ENCODE results near the gene BASP1.
"Not testable (repeated sequence)": the region's sequence is repeated elsewhere in the genome, so short reads cannot be mapped to it uniquely, and the experiment has no call there.

Gene BASP1

DNA sequence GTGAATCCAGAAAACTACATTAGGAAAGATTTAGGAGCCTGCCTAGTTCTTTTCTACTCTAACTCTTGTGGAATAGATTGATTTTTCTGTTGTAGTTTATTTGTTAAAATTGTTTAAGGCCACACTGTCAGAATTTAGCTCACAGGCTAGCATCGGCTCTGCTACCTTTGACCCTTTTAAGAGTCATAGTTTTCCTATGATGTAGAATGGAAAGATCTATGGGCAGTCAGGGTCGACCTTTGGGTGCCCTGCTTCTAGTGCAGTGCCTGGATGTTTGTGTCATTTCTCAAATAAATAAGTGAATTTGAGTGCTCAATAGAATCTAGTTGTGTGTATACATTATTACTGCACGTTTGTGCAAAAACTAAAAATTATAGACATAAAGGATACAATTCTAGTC lies 38.7 kb downstream of the BASP1 start:
- no peak for DNase-seq

DNA sequence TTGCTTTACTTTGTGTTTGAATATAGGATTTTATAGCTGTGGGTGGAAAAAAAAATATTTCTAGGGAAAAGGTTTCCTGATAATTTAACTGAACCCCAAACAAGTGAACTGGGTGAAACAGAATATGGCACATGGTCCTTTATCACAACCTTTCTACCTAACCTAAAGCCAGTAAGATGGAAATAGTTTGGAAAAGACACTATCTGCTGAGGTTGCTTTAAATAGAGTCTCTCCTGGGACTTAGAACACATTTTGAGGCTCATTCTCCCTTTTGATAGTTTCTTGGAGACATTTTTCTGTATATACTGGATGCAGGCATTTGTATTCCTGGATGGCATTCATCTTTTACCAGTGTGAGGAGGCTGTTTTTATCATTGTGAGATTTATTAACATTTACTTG lies 39.4 kb downstream of the BASP1 start:
- no peak for DNase-seq

DNA sequence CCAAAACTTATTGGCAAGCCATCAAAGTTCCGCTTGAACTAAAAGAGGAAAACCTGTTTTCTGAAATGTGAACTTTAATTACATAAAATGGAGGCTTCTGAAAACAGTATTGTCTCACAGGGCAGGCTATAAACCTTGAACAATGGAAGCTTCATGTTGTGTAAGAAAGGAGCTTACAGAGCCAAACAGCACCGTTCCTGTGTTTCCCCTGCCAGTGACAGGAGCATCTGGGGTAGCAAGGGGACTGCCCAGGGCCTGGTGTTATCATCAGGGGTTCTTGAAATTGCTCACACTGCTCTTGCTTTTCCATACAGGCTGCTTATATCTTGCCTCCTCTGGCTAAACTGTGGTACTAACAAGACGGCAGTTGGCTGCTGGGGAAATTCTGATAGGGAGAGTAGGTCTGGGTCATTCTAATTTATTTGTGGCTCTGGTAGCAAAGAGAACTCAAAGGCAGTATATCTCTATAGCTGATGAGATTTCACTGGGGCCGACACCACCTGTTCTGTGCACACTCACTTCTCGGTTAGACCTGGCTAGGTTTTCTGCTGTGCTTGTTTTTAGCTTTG lies 40.4 kb downstream of the BASP1 start:
- DNase-seq: no peak

DNA sequence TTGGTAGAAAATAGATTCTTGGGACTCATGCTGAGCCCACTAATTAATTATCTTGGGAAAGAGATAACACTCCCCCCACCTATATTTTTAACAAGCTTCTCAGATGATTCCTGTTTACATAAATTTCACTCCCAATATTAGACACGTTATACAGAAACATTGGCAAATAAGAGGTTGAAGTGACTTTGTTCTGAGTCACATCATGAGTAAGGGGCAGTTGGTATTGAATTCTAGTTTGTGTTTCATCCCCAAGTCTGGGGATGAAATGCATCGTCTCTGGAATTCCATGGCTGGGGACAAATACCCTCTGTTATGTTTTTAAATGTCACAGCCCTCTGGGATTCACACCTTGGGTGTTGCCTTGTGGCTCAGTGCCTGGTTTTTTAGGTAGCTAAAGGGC lies 41.0 kb downstream of the BASP1 start:
- peak; percentile 38 for DNase-seq

DNA sequence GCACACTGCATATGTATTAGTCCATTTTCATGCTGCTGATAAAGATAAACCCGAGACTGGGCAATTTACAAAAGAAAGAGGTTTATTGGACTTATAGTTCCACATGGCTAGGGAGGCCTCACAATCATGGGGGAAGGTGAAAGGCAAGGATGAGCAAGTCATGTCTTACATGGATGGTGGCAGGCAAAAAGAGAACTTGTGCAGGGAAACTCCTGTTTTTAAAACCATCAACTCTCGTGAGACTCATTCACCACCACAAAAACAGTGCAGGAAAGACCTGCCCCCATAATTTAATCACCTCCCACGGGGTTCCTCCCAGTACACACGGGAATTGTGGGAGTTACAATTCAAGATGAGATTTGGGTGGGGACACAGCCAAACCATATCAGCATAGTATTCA lies 41.6 kb downstream of the BASP1 start:
- not testable (repeated sequence) for DNase-seq

DNA sequence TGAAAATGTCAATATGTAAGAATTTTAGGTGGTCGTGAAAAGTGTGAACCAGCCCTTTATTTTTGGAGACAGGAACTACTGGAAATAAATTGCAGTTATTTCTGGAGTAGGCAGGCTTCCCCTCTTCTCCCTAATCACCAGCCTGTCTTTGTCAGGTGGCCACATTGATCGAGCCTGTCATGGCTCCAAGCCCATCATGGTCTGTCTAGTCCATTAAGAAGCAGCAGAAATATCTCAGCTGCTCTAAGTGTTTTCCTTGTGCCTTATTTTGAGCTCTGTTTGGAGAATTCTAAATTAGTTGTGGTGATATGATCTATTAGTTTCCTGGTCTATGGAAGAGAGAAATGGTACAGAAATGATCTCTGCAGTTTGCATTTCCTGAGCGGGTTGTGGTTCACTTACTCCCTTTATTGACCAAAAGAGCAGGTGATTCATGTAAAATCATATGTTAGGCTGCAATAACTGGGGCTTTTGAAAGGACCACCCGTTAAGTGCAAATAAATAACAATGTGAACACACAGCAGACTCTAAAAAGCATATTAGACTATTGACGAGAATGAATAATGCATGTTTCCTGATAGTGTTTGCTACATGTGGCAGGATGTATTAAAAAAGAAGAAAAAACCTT lies 42.3 kb downstream of the BASP1 start:
- DNase-seq: no peak

DNA sequence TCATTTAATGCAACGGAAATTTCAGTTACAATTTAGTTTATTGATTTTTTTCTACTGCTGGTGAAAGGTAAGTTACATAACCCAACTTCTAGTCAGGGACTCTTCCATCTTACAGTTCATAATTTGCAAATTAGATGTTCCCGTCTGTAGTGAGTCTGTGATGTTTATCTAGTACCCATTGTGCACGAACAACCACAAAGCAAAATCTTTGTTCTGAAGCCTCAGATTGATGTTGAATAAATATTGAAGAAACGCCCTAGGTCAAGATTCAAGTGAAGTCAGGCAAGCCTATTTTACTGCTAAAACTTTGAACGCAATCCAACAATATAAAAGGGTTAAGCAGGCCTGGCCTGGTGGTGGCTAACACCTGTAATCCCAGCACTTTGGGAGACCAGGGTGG lies 43.1 kb downstream of the BASP1 start:
- no peak for DNase-seq

DNA sequence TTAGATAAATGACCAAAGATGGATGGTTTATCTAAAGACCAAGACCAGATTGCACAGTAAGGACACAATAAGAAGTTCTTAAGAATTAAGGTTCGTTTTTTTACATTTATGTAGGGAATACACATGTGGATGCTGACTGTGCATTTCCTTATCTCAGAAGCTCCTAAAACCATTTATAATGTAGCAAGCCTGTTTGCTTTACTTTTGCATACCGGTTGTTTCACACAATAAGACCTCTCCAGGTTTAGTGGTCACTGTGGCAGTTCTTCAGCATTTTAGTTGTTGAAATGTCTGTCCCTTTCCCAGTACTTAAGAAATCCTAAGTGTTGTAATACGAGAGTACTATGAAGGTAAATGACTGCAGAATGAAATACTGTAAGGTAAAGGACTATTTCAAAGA lies 43.6 kb downstream of the BASP1 start:
- DNase-seq: no peak

DNA sequence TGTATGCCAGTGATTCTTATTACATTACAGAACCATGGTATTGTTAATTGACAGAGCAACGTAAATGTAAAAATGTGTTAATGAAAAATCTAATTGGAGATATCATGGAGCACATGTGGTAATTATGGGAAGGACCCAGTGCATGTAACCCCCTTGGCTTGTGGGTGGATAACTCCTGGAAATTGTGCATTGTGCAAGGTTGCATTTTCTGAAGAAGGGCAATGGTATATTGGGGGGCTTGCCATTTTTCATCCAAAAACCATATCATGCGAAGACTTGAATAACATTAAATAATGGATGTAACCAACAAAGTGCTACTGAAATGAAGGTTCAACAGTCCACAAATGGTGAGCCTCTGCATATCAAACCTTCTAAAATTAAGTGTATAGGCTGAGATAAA lies 47.6 kb downstream of the BASP1 start:
- DNase-seq: no peak

DNA sequence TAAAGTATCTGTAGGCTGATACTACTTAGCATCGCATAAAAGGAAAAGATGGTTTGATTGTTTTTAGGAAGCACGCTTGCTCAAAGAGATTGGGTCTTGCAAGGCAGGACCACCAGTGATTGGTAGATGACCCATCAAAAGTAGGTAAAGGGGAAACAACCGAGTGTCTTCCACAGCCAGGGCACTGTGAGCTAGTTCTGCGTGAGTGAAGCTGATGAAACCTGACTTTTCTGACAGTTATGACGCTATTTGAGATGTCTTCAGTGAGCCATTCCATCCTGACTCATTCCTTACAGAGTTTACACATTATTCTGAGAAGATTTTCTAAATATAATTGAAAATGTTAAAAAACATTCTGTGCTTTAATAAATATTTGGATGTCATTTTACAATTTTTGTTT lies 49.7 kb downstream of the BASP1 start:
- peak; percentile 21 for DNase-seq

DNA sequence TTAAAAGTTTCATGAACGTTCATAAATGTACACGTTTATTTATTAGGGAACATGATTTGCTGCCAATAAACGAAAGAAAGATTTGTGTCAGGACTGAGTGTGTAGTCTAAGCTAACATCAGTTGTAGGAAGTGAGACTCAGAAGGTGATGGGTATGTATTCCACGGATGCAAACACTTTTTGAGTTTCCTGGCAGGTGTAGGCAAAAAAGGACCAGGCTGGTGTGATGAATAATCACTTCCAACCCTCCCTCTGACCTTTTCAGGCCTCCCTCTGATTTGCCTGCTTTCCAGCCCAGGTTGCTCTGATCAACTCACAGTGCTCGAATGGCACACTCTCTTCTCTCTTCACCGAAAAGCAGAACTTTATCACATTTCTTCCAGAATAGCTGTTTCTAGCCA lies 51.8 kb downstream of the BASP1 start:
- no peak for DNase-seq

DNA sequence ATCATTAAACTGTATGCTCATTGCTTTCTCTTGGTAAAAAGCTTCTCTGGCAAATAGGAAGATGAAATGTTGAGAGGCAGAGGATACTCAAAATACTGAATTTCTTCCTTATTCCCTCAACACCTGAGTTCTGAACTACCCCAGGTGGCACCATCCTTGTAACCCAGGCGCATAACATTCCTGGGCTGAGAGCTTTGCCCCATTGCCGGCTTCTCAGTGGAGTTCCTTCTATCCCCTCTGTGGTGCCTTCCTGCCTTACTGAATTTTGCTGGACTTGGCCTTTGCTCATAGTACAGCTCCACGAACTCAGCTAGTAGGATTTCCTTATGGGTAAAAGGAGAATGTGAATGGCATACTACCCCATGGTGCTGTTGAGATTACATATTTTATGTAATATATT lies 54.7 kb downstream of the BASP1 start:
- no peak for DNase-seq

DNA sequence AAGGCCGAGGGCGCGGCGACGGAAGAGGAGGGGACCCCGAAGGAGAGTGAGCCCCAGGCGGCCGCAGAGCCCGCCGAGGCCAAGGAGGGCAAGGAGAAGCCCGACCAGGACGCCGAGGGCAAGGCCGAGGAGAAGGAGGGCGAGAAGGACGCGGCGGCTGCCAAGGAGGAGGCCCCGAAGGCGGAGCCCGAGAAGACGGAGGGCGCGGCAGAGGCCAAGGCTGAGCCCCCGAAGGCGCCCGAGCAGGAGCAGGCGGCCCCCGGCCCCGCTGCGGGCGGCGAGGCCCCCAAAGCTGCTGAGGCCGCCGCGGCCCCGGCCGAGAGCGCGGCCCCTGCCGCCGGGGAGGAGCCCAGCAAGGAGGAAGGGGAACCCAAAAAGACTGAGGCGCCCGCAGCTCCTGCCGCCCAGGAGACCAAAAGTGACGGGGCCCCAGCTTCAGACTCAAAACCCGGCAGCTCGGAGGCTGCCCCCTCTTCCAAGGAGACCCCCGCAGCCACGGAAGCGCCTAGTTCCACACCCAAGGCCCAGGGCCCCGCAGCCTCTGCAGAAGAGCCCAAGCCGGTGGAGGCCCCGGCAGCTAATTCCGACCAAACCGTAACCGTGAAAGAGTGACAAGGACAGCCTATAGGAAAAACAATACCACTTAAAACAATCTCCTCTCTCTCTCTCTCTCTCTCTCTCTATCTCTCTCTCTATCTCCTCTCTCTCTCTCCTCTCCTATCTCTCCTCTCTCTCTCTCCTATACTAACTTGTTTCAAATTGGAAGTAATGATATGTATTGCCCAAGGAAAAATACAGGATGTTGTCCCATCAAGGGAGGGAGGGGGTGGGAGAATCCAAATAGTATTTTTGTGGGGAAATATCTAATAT lies 58.1 kb downstream of the BASP1 start:
- DNase-seq: no peak

DNA sequence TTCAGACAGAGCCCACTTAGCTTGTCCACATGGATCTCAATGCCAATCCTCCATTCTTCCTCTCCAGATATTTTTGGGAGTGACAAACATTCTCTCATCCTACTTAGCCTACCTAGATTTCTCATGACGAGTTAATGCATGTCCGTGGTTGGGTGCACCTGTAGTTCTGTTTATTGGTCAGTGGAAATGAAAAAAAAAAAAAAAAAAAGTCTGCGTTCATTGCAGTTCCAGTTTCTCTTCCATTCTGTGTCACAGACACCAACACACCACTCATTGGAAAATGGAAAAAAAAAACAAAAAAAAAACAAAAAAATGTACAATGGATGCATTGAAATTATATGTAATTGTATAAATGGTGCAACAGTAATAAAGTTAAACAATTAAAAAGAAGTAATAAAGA lies 59.0 kb downstream of the BASP1 start:
- DNase-seq: no peak

DNA sequence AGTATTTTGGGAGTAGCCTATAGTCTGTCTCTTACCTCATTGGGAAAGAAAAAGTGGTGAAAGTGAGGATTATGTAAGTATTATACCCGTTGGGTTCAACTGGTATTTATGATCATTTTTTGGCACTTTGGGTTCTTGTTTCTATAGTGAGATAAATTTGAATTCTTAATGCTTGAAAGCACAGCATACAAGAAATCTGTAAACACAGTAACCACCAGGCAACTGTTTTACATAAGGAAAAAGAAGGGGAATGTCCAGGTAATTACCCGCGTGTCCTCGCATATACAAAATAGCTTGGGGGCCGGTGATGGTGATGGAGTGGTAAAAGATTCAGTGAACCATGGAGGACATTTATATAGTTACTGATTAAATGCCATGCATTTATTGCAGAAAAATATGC lies 60.5 kb downstream of the BASP1 start:
- no peak for DNase-seq

DNA sequence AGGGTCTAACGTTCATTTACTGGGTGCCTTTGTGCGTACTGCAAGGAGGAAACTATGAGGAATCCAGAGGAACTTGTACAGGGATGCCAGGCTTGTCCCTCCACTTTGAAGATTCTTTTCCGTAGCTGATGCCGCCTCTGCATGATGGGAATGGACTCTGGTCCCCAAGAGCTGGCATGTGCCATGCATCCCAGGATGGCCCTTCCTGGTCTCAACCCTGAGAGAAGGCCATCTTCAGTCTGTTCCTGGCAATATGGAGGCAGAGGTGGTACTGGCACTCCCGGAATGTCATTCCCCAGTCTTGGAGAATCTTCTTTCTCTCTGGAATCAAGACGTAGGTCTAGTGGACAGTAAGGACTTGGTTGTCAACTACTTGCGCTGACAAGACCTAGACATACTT lies 61.5 kb downstream of the BASP1 start:
- no peak for DNase-seq

DNA sequence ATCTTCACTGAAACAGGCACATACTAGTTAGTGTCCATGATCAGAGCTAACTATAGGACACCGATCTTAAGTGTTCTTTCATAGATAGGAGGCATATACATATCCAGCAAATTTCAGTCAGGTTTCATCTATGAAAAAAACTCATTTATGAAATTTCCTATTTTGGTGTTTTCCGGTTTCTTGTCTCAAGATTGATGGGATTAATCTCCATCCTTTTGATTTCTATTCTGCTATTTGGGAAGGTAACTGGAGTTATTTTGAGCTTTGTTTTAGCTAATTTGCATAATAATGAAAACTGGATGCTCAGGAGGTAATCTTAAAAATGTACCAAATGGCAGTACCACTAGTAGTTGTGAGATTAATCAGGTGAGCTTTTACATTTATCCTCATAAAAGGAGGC lies 62.1 kb downstream of the BASP1 start:
- DNase-seq: no peak

DNA sequence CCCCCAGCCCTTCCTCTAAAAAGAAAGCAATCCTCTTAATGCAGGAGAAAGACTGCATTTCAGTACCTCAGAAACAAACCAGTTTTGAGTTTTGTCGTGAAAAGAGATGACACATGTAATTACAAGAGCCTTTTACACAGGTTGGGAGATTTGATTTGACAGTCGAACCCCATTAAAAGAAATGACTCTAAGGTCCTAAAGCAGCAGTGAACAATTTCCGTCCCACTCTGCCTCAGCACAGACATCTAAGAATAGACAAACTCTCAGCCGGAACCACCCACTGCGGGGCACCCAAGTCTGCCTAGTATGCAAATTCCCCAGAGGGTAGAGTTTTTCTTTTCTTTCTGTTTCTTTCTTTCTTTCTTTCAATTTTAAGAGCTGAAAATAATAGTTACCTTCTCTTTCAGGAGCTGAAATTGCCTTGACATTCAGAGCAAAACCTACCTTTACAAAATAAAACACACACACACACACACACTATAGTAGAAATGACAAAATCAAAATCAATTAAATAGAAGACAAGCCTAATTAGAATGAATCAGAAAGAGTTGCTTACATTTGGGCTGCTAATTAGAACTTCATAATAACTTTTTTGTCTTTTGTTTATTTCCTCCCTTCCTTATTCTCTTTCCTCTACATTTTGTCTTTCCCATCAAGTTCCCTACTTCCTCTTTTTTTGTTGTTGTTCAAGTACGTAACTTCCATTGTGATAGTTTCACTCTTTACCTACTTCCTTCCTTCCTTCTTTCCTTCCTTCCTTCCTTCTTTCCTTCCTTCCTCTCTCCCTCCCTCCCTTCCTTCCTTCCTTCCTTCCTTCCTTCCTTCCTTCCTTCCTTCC lies 65.1 kb downstream of the BASP1 start:
- DNase-seq: peak; percentile 20

DNA sequence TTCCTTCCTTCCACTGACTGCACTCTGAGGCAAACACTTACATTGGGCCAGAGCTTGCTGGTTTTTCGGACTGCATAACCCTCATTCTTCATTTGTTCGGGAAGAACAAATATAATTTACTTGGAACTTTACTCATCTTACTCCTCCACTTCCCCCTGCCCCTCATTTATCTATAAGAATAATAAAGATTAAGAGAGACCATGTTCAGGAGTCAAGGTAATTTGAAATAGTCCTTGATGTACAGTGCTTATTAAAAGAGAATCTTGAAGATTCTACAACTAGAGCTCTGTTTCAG lies 65.6 kb downstream of the BASP1 start:
- no peak for DNase-seq

DNA sequence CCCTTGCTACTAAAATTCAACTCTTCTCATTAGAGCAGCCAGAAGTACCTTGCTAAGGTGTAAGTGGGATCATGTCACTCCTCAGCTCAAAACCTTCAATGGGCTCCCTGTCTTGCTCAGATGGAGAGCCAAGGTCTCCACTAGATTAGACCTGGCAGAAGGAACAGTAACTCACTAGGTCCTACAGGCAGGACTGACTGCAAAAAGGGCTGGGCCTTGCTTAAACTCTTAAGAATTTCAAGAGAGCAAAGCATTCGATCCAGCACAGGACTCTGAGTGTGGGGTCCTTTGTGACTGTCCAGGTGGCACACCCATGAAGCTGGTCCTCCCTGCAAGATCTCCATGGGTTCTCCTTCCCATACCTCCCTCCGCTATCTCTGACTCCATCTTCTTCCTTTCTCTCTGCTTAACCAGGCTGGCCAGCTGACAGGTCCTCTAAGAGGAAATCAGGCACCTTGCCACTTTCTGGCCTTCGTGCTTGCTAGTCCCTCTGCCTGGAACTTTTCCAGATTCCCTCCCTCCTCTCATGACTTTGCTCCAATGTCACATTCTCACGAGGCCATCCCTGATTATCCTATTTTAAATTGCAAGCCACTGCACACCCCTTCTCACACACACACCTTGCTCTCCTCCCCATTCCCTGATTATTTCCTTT lies 70.2 kb downstream of the BASP1 start:
- DNase-seq: no peak

DNA sequence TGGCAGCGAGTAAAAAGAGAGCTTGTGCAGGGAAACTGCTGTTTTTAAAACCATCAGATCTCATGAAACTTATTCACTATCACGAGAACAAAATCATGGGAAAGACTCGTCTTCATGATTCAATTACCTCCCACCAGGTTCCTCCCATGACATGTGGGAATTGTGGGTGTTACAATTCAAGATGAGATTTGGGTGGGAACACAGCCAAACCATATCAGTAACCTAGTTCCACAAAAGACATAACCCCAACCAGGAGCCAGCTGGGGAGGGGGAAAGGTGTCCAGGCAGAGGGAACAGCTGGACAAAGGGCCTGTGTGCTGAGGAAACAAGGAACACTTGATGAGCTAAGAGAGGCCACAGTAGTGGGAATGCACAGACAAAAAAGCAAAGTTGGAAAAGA lies 71.1 kb downstream of the BASP1 start:
- no peak for DNase-seq

DNA sequence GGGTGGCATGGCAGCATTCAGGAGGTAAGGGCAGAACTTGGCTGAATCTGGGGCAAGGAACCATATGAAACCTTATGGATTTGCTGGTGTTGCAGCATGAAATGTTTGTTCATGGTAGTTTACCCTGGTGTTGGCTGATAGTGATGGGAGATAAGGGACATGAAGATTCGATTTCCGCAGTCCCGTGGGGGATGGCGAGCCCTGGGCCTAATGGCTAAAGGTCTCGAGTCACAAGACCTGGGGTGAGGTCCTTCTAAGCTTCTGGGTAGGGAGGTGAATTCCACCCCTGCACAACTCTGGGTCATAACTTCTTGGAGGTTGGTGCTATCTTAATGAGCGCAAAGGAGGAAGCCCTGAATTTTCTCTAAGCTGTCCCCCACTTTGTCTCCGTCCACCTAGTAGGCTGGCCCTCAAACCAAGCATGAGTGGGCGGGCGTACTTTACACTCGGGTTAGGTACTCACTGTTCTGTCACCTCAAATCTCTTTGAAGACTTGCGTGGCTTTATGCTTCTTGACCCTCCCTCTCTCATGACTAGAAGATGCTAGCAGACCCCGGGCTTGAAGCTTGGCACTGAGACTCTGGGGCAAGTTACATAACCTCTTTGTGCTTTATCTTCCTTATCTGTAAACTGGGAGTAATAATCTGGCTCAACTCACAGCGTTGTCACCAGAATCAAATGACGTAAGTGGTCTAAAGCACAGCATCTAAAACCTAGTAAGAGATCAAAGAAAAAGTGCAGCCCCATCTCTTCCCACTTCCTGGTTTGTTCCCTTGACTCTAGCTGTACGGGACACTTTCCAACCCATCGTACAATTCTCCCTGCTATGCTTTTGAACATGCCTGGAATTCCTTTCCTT lies 72.5 kb downstream of the BASP1 start:
- peak; percentile 80 for DNase-seq

Measured in fibroblast of skin of scalp (primary cell).